HepG2 (cell line): ENCODE data around the gene HMGN1. TPM values are rescaled to one million over a fixed set of nuclear protein-coding genes. Genes with fewer than 3 reads are reported as not detected.

Experiments used
- ATAC-seq: fragments of 200-7000 bp; cut with Tn5 transposase; 3 replicates; pipeline ENCODE4 v1.9.1; 2020; ENCODE audit warnings: mild to moderate bottlenecking, moderate library complexity
- BruUV-seq: library from RNA; stranded (reverse); fragments of 400-500 nt; replicated peaks from 2 replicates; lab custom pipeline; 2021; lab: Mats Ljungman, UMichigan
- CTCF ChIA-PET: fragments of 300-600 bp; formaldehyde crosslinking; extraction: SDS; loops from one replicate; lab custom pipeline; 2021; ENCODE audit warnings: low total read pairs, inconsistent platforms, low intra/inter-chr PET ratio; lab: Yijun Ruan, JAX
- POLR2A ChIA-PET: fragments of 350-600 bp; sonication (Branson Sonifier 250); formaldehyde crosslinking; loops from one replicate; lab custom pipeline; 2020; ENCODE audit warnings: antibody characterized with exemption, inconsistent platforms; lab: Yijun Ruan, JAX
- DNase-seq: peaks from one replicate; pipeline ENCODE4 v3.0.0-alpha.2; 2015; ENCODE audit warnings: low spot score
- FAIRE-seq: peaks from 3 replicates; lab custom pipeline; 2011; peaks lifted over from hg19 to GRCh38; lab: Jason Lieb, UNC
- H2AFZ ChIP-seq: one replicate; pipeline ENCODE4 v1.6.1; 2011; ENCODE audit warnings: low read length, inconsistent platforms
- H3K27ac ChIP-seq: fragments of 300-600 bp; 3 replicates; pipeline ENCODE4 v1.8.0; 2011; ENCODE audit warnings: mixed run types, mild to moderate bottlenecking, mixed read lengths, low read length, inconsistent platforms; ENCODE audit not compliant: insufficient read depth; ENCODE audit errors: extremely low read length
- H3K27me3 ChIP-seq, 2 experiments: fragments of 200-600 bp in 1 of 2; 2 replicates in 1 of 2; 3 replicates in 1 of 2; pipeline versions ENCODE4 v1.6.0 to v1.8.0; 2011; ENCODE audit warnings: low read length in 2 of 2, mild to moderate bottlenecking in 2 of 2, moderate library complexity in 2 of 2, inconsistent platforms in 1 of 2; ENCODE audit not compliant: insufficient read depth in 2 of 2, control insufficient read depth in 1 of 2
- H3K36me3 ChIP-seq, 2 experiments: fragments of 200-600 bp in 1 of 2; replicated peaks in 1 of 2; 2 replicates in 1 of 2; 3 replicates in 1 of 2; pipeline versions ENCODE4 v1.5.1 to v1.8.0; 2011; ENCODE audit warnings: low read length in 2 of 2, inconsistent platforms in 1 of 2; ENCODE audit not compliant: insufficient read depth in 2 of 2, control insufficient read depth in 1 of 2
- H3K4me1 ChIP-seq: 2 replicates; pipeline ENCODE4 v1.5.1; 2012; ENCODE audit warnings: low read length, inconsistent platforms; ENCODE audit not compliant: insufficient read depth
- H3K4me2 ChIP-seq: 2 replicates; pipeline ENCODE4 v1.6.0; 2011; ENCODE audit warnings: low read depth, low read length, inconsistent platforms
- H3K4me3 ChIP-seq, 3 experiments: fragments of 200-600 bp in 1 of 3; sonication (generic), shearing (Covaris generic) in 1 of 3; replicated peaks in 1 of 3; 2 replicates each; pipeline ENCODE4 v1.5.1; 2011 to 2016; ENCODE audit warnings: low read length in 3 of 3, inconsistent platforms in 2 of 3, low read depth in 2 of 3, mild to moderate bottlenecking in 2 of 3, control low read depth in 1 of 3, mixed read lengths in 1 of 3; ENCODE audit not compliant: insufficient read depth in 1 of 3
- H3K79me2 ChIP-seq: one replicate; pipeline ENCODE4 v1.6.1; 2011; ENCODE audit warnings: low read length, inconsistent platforms; ENCODE audit not compliant: insufficient read depth
- H3K9ac ChIP-seq: 2 replicates; pipeline ENCODE4 v1.6.0; 2011; ENCODE audit warnings: mild to moderate bottlenecking, low read depth, low read length, inconsistent platforms; ENCODE audit not compliant: insufficient read depth
- H3K9me3 ChIP-seq: 2 replicates; pipeline ENCODE4 v1.5.1; 2012; ENCODE audit warnings: mild to moderate bottlenecking, low read length
- H4K20me1 ChIP-seq: 2 replicates; pipeline ENCODE4 v1.6.0; 2011; ENCODE audit warnings: inconsistent platforms, mild to moderate bottlenecking, low read length, moderate library complexity; ENCODE audit not compliant: insufficient read depth
- FOXP1 ChIP-seq, 2 experiments: fragments of 450-650 bp in 1 of 2; IDR thresholded peaks; 2 replicates each; pipeline ENCODE4 v1.6.1; 2017 to 2018; ENCODE audit warnings: antibody characterized with exemption in 1 of 2
- KDM2A ChIP-seq: sonication (generic); formaldehyde crosslinking; IDR thresholded peaks from 2 replicates; pipeline ENCODE4 v1.4.0; 2020; ENCODE audit warnings: low read depth, missing genetic modification reagents, borderline replicate concordance
- MAFG ChIP-seq: sonication (generic); formaldehyde crosslinking; IDR thresholded peaks from 2 replicates; pipeline ENCODE4 v1.5.1; 2020; ENCODE audit warnings: mild to moderate bottlenecking, missing genetic modification reagents
- RNF2 ChIP-seq: fragments of 450-650 bp; conservative IDR thresholded peaks from 2 replicates; pipeline ENCODE4 v1.6.1; 2016; ENCODE audit warnings: low read depth
- XBP1 ChIP-seq: sonication (generic); formaldehyde crosslinking; IDR thresholded peaks from 2 replicates; pipeline ENCODE4 v1.5.0; 2020; ENCODE audit warnings: missing genetic modification reagents
- ZNF550 ChIP-seq: sonication (generic); formaldehyde crosslinking; IDR thresholded peaks from 2 replicates; pipeline ENCODE4 v1.4.0; 2020; ENCODE audit warnings: mild to moderate bottlenecking, missing genetic modification reagents, borderline replicate concordance
- ZNF556 ChIP-seq: sonication (generic); formaldehyde crosslinking; IDR thresholded peaks from 2 replicates; pipeline ENCODE4 v1.4.0; 2020; ENCODE audit warnings: mild to moderate bottlenecking, missing genetic modification reagents, borderline replicate concordance
- ZNF770 ChIP-seq: sonication (generic); formaldehyde crosslinking; IDR thresholded peaks from 2 replicates; pipeline ENCODE4 v1.5.0; 2020; ENCODE audit warnings: mild to moderate bottlenecking, missing genetic modification reagents
- WGBS: methylation state at CpG from one replicate; pipeline ENCODE4 v1.1.6; 2017; ENCODE audit warnings: low lambda C conversion rate; 5-methylcytosine and 5-hydroxymethylcytosine counted together
- in situ Hi-C: cut with HindIII; loops from 2 replicates; pipeline ENCODE4 v1.10.0; 2017; ENCODE audit warnings: low pct_unique_long_range_greater_than_20kb; ENCODE audit not compliant: extremely low pct_ligation_motif_present
- intact Hi-C: fragments of 100-400 bp; cut with micrococcal nuclease; formaldehyde crosslinking; loops from one replicate; pipeline ENCODE4 v1.10.0; 2022; ENCODE audit not compliant: unreplicated experiment
- polyA plus RNA-seq, 8 experiments: library from polyadenylated mRNA; depleted of rRNA in 3 of 8; stranded (reverse) in 7 of 8; unstranded in 1 of 8; fragments of >200 nt; fragmentation: Illumina TruSeq in 4 of 8; extraction: Trizol in 4 of 8; gene quantifications; 2 replicates each; pipeline versions ENCODE4 v1.2.1 to v1.2.3, GENCODE V29; 2011 to 2016; ENCODE audit warnings: low read depth in 4 of 8, missing spikeins in 1 of 8, mixed read lengths in 1 of 8; ENCODE audit not compliant: insufficient read depth in 1 of 8
- total RNA-seq, 5 experiments: library from RNA; depleted of rRNA; stranded (reverse); fragments of >200 nt; fragmentation: Illumina TruSeq; extraction: Trizol; gene quantifications; 2 replicates each; pipeline ENCODE4 v1.2.3, GENCODE V29; 2016; ENCODE audit warnings: low read depth in 1 of 5
- TF ChIP-seq, protein P1 (sequence below): sonication (generic); formaldehyde crosslinking; IDR thresholded peaks from 2 replicates; pipeline ENCODE4 v1.8.1; 2023; ENCODE audit warnings: mild to moderate bottlenecking, moderate library complexity, missing genetic modification reagents

Gene HMGN1
- total and polyA plus RNA-seq, 2 of the 13 experiments (the other 11 are each of a cell fraction or from before 2014, with no cell fraction given): 104 to 286 TPM

DNA sequence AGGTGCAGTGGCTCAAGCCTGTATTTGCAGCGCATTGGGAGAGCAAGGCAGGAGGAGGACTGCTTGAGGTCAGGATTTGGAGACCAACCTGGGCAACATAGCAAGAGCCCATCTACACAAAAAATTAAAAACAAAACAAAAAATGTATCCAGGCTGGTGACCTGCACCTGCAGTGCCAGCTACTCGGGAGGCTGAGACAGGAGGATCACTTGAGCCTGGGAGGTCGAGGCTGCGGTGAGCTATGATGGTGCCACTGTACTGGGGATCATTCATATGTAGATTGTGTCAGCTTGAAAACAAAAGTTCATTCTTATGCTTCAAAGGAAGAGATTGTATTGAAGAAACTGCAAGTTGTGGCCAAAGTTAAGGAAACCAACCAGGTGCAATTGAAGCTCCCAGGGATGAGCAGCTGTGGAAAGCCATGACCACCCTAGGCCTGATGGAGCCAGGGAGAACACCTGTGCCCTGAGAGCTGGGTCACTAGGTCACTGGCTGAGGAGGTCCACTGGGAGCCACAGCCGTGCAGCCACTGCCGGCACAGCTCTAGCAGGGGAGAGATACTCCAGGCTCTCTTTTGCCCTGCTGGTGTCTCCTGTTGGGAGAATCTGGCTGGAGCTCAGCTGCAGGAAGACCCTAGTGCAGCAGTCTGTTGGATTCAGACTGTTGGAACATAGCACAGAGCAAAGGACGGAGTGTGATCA lies 22.1 kb downstream of the HMGN1 start:
- intact Hi-C loops (no loop called here), in situ Hi-C loops (no loop called here)
- Histone ChIP-seq H3K36me3 (no peaks in the 10 kb centered on the region), H3K9ac (no peak overlapping the region), H3K4me2 (no peak overlapping the region), H3K27ac (no peak overlapping the region), H4K20me1 (no peaks in the 10 kb centered on the region), H3K27me3 (no peaks in the 10 kb centered on the region), H3K4me3 (no peak overlapping the region), H2AFZ (no peak overlapping the region), H3K4me1 (peaks cover 12% of the 10 kb centered on the region; the same call in 1 of the 2 replicates), H3K79me2 (no peaks in the 10 kb centered on the region), H3K9me3 (no peaks in the 10 kb centered on the region)
- POLR2A ChIA-PET: interaction anchor here (1.4 kb wide), 1 partner anchor 13 kb away, joined by 4 read pairs; no protein-coding TSS in a partner anchor
- ATAC-seq (peak; percentile 70), FAIRE-seq (no peak), DNase-seq (no peak)
- no TSS peak for BruUV-seq
- no peak for TF ChIP-seq FOXP1 (IDR thresholded peaks at IDR 0.05)
- TF ChIP-seq FOXP1 (CRISPR knock-in tag; IDR thresholded peaks at IDR 0.05): no peak
- TF ChIP-seq ZNF770: peak; percentile 26; the same call in 1 of the 2 replicates
- CTCF ChIA-PET: no interaction called here
- WGBS: 50% methylated on average over 5 of the region's 7 CpGs

DNA sequence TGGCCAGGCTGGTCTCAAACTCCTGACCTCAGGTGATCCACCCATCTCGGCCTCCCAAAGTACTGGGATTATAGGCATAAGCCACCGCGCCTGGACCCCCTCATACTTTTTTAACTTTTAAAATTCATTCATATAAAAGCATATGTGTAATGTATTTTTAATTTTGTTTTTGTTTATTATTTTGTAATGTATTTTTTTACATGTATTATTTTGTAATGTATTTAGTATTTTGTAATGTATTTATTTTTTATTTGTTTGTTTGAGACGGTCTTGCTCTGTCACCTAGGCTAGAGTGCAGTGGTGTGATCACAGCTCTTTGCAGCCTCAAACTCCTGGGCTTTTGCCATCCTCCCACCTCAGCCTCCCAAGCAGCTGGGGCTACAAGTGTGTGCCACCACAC lies 23.4 kb downstream of the HMGN1 start:
- H3K4me3 ChIP-seq: no peak overlapping the region
- ATAC-seq (no peak), FAIRE-seq (no peak), DNase-seq (no peak)
- no peak overlapping the region for H2AFZ ChIP-seq
- BruUV-seq: no TSS peak
- H3K27me3 ChIP-seq: no peaks in the 10 kb centered on the region
- POLR2A ChIA-PET: no interaction called here
- no peak overlapping the region for H3K4me2 ChIP-seq
- H3K27ac ChIP-seq: no peak overlapping the region
- CTCF ChIA-PET: no interaction called here
- H4K20me1 ChIP-seq: no peaks in the 10 kb centered on the region
- peaks cover 18% of the 10 kb centered on the region; the same call in 1 of the 2 replicates for H3K4me1 ChIP-seq
- 91% methylated on average over 4 of the region's 4 CpGs for WGBS
- no peaks in the 10 kb centered on the region for H3K79me2 ChIP-seq
- in situ Hi-C loops (no loop called here), intact Hi-C loops (no loop called here)
- no peak overlapping the region for H3K9ac ChIP-seq
- H3K36me3 ChIP-seq: no peaks in the 10 kb centered on the region
- H3K9me3 ChIP-seq: no peaks in the 10 kb centered on the region
- no peak for TF ChIP-seq XBP1 (CRISPR knock-in tag)
- no peak for TF ChIP-seq ZNF556
- TF ChIP-seq ZNF550 (CRISPR knock-in tag): no peak
- TF ChIP-seq, protein P1, sequence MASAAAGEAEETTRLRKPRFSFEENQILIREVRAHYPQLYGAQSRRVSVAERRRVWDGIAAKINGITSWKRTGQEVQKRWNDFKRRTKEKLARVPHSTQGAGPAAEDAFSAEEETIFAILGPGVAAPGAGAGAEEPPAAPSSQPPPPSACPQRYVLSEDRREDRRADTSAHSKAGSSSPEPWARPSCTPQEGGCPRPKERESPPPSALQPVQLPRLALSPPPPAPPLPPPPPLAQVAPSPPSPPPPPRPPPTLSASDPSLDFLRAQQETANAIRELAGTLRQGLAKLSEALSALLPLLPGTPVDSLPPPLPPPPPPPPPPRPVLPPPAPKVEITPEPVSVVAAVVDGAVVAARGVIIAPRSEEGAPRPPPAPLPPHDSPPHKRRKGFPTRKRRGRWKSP (CRISPR knock-in tag): no peak
- TF ChIP-seq KDM2A (CRISPR knock-in tag): no peak
- TF ChIP-seq RNF2: no peak
- no peak for TF ChIP-seq MAFG (CRISPR knock-in tag)
